BJ (cell line): ENCODE results near the gene DERA. TPM values are rescaled to one million over a fixed set of nuclear protein-coding genes. Genes with fewer than 3 reads are reported as not detected.
"Not testable (repeated sequence)": the region's sequence is repeated elsewhere in the genome, so short reads cannot be mapped to it uniquely, and the experiment has no call there.

Experiments used
- CTCF ChIA-PET: fragments of 350-600 bp; formaldehyde crosslinking; extraction: SDS; loops from one replicate; lab custom pipeline; 2021; ENCODE audit warnings: antibody characterized with exemption, inconsistent platforms; lab: Yijun Ruan, JAX
- POLR2A ChIA-PET: fragments of 300-600 bp; sonication (Branson Sonifier 250); formaldehyde crosslinking; extraction: SDS; loops from one replicate; lab custom pipeline; 2021; ENCODE audit warnings: antibody characterized with exemption; lab: Charles Lee
- DNase-seq: peaks from one replicate; pipeline ENCODE4 v3.0.0-alpha.2; 2011; ENCODE audit warnings: low read depth
- H3K27me3 ChIP-seq: 2 replicates; pipeline ENCODE4 v1.6.0; 2011; ENCODE audit warnings: low read length; ENCODE audit not compliant: control insufficient read depth, insufficient read depth
- H3K36me3 ChIP-seq: 2 replicates; pipeline ENCODE4 v1.5.1; 2011; ENCODE audit warnings: low read length; ENCODE audit not compliant: control insufficient read depth, insufficient read depth
- H3K4me3 ChIP-seq: 2 replicates; pipeline ENCODE4 v1.5.1; 2011; ENCODE audit warnings: low read depth, mild to moderate bottlenecking, control low read depth, low read length
- polyA plus RNA-seq: library from polyadenylated mRNA; depleted of rRNA; stranded (reverse); fragments of >200 nt; gene quantifications from 2 replicates; pipeline ENCODE4 v1.2.3, GENCODE V29; 2011
- TF ChIP-seq, protein P1 (sequence below): IDR thresholded peaks from 2 replicates; pipeline ENCODE4 v1.5.1; 2011; ENCODE audit warnings: low read depth, mild to moderate bottlenecking, control low read depth, inconsistent platforms, low read length, moderate library complexity; ENCODE audit not compliant: insufficient read depth

DERA gene
- polyA plus RNA-seq, 1 experiment, result 22.6 TPM

DNA sequence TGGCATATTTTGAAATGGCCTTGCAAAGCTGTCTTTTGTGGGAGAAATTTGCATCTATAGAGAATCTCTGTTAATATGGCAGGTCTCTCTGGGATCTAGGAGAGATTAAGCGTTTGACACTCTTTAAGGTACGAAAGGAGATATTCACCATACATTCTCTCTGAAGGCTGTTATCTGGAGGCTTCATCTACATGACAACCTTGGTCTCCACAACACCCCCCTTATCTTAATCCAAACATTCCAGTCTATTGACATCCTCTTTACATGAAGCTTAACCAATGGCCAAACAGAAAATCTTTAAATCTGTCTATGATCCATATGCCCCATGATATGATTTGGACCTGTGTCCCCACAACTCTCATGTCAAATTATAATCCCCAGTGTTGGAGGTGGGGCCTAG is 137.4 kb downstream of the DERA start:
- Histone ChIP-seq H3K36me3 (no peaks in the 10 kb centered on the region), H3K4me3 (no peak overlapping the region), H3K27me3 (no peaks in the 10 kb centered on the region)
- TF ChIP-seq, protein P1, sequence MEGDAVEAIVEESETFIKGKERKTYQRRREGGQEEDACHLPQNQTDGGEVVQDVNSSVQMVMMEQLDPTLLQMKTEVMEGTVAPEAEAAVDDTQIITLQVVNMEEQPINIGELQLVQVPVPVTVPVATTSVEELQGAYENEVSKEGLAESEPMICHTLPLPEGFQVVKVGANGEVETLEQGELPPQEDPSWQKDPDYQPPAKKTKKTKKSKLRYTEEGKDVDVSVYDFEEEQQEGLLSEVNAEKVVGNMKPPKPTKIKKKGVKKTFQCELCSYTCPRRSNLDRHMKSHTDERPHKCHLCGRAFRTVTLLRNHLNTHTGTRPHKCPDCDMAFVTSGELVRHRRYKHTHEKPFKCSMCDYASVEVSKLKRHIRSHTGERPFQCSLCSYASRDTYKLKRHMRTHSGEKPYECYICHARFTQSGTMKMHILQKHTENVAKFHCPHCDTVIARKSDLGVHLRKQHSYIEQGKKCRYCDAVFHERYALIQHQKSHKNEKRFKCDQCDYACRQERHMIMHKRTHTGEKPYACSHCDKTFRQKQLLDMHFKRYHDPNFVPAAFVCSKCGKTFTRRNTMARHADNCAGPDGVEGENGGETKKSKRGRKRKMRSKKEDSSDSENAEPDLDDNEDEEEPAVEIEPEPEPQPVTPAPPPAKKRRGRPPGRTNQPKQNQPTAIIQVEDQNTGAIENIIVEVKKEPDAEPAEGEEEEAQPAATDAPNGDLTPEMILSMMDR, result no peak
- POLR2A ChIA-PET, result no interaction called here
- CTCF ChIA-PET, result no interaction called here
- DNase-seq, result no peak

DNA sequence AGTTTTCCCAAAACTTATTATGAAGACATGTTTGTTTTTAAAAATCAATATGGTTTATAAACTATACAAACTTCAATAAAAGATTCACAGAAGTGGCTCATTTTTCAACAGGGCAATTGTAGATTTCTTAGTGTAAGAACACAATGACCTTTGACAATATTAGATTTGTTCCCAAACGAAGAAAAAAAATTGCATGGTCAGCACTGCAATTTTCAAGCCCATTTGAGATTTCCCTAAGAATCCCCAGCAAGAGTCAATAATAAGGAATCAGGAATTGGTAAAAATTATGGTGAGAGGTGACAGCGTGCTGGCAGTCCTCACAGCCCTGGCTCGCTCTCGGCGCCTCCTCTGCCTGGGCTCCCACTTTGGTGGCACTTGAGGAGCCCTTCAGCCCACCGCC is 145.8 kb downstream of the DERA start:
- no peaks in the 10 kb centered on the region for H3K27me3 ChIP-seq
- no peak overlapping the region for H3K4me3 ChIP-seq
- no peaks in the 10 kb centered on the region for H3K36me3 ChIP-seq
- no peak for DNase-seq
- CTCF ChIA-PET, result no interaction called here
- TF ChIP-seq, protein P1, result no peak
- POLR2A ChIA-PET, result no interaction called here

DNA sequence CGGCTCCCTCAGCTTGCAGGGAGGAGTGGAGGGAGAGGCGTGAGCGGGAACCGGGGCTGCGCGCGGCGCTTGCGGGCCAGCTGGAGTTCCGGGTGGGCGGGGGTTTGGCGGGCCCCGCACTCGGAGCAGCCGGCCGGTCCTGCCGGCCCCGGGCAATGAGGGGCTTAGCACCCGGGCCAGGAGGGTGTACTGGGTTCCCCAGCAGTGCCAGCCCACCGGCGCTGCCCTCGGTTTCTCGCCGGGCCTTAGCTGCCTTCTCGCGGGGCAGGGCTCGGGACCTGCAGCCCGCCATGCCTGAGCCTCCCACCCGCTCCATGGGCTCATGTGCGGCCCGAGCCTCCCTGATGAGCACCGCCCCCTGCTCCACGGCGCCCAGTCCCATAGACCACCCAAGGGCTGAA is 146.2 kb downstream of the DERA start:
- H3K4me3 ChIP-seq, DNase-seq, H3K27me3 ChIP-seq, H3K36me3 ChIP-seq, POLR2A ChIA-PET, CTCF ChIA-PET: not testable (repeated sequence)

DNA sequence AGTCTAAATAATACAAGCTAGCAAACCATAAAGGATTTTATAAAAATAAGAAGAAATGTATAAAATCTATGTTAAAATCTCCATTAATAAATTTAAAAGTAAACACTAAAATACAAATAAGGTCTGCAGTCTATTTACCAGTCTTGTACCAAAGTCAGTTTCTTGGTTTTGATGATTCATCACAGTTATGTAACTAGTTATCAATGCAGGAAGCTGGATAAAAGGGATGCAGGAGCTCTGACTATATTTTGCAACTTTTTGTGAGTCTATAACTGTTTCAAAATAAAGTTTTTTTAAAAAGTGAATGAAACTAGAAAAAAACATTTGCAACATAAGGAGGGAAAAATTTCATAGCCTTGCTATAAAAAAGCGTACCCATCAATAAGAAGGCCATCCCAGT is 151.5 kb downstream of the DERA start:
- H3K36me3 ChIP-seq, result no peaks in the 10 kb centered on the region
- no peak for DNase-seq
- H3K27me3 ChIP-seq, result no peaks in the 10 kb centered on the region
- H3K4me3 ChIP-seq, result no peak overlapping the region
- TF ChIP-seq, protein P1, result no peak
- POLR2A ChIA-PET, result no interaction called here
- CTCF ChIA-PET, result interaction anchor here (0.8 to 1.2 kb wide), 2 partner anchors 9 to 12 kb away, joined by 3 read pairs; no protein-coding TSS in a partner anchor

DNA sequence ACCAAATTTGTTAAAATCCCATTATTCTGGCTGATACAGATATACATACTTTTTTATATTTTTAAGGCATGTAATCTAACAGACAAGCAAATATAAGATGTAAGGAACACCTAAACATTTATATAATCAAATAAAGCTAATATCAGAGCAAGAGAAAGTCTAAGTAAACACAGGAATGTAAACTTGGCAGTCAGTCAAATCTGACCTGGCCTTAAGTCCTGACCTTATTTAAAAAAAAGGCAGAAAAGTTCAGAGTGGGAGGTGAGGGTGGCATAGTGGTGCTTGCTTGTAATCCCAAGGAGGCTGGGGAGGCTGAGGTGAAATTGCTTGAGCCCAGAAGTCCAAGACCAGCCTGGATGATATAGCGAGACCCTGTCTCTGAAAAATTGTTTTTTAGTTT is 152.6 kb downstream of the DERA start:
- H3K36me3 ChIP-seq, result no peaks in the 10 kb centered on the region
- CTCF ChIA-PET, result no interaction called here
- POLR2A ChIA-PET, result no interaction called here
- TF ChIP-seq, protein P1, result no peak
- no peak overlapping the region for H3K4me3 ChIP-seq
- DNase-seq, result no peak
- no peaks in the 10 kb centered on the region; the same call in 1 of the 2 replicates for H3K27me3 ChIP-seq

DNA sequence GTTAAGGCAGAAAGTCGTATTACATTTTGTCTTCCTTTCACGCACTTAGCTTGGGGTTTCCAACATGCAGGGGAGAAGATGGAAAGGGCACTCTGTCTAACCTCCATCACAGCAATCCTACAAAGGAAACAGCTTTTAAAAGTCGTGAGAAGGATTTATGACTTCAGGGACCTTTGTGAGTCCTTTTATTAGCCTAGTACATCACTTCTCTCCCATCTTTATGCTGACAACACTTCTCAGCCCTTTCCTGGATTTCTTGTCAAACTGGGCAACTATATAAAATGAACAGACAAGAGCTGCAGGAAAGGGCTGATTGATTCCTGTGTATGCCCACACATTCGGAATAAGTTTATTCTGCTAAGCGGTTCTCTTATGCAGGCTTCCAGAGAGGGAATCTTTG is 159.0 kb downstream of the DERA start:
- CTCF ChIA-PET, result no interaction called here

More for the DNA sequence above, 159.0 kb downstream of the DERA start:
- Histone ChIP-seq H3K27me3 (no peaks in the 10 kb centered on the region; the same call in 1 of the 2 replicates), H3K36me3 (no peaks in the 10 kb centered on the region), H3K4me3 (no peak overlapping the region)
- POLR2A ChIA-PET, result no interaction called here
- TF ChIP-seq, protein P1, result no peak
- no peak for DNase-seq
